WTC11 (cell line): Measurements from ENCODE around the gene NTN5.

Experiments
- ATF2 ChIP-seq: sonication (generic); formaldehyde crosslinking; IDR thresholded peaks from 2 replicates; pipeline ENCODE4 v1.8.1; 2022; ENCODE audit warnings: low read depth, missing genetic modification reagents, borderline replicate concordance
- ETV6 ChIP-seq: sonication (generic); formaldehyde crosslinking; IDR thresholded peaks from 2 replicates; pipeline ENCODE4 v1.8.1; 2022; ENCODE audit warnings: mild to moderate bottlenecking, missing genetic modification reagents
- IRF1 ChIP-seq: sonication (generic); formaldehyde crosslinking; IDR thresholded peaks from 2 replicates; pipeline ENCODE4 v1.8.0; 2023; ENCODE audit warnings: missing genetic modification reagents
- JUN ChIP-seq: sonication (generic); formaldehyde crosslinking; IDR thresholded peaks from 2 replicates; pipeline ENCODE4 v1.8.0; 2023; ENCODE audit warnings: mild to moderate bottlenecking, missing genetic modification reagents
- NR2C2 ChIP-seq: sonication (generic); formaldehyde crosslinking; IDR thresholded peaks from 2 replicates; pipeline ENCODE4 v1.8.0; 2022; ENCODE audit warnings: mild to moderate bottlenecking, missing genetic modification reagents
- TP53 ChIP-seq: sonication (generic); formaldehyde crosslinking; IDR thresholded peaks from 2 replicates; pipeline ENCODE4 v1.8.1; 2023; ENCODE audit warnings: mild to moderate bottlenecking, missing genetic modification reagents
- TF ChIP-seq, protein P1 (sequence below): fragments of 200-600 bp; IDR thresholded peaks from 2 replicates; pipeline ENCODE4 v1.8.0; 2022; ENCODE audit warnings: antibody characterized with exemption

GRCh38 chr19:48676487-48676886 is 3.7 kb upstream of the NTN5 start:
- TF ChIP-seq, protein P1, sequence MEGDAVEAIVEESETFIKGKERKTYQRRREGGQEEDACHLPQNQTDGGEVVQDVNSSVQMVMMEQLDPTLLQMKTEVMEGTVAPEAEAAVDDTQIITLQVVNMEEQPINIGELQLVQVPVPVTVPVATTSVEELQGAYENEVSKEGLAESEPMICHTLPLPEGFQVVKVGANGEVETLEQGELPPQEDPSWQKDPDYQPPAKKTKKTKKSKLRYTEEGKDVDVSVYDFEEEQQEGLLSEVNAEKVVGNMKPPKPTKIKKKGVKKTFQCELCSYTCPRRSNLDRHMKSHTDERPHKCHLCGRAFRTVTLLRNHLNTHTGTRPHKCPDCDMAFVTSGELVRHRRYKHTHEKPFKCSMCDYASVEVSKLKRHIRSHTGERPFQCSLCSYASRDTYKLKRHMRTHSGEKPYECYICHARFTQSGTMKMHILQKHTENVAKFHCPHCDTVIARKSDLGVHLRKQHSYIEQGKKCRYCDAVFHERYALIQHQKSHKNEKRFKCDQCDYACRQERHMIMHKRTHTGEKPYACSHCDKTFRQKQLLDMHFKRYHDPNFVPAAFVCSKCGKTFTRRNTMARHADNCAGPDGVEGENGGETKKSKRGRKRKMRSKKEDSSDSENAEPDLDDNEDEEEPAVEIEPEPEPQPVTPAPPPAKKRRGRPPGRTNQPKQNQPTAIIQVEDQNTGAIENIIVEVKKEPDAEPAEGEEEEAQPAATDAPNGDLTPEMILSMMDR = no peak
- TF ChIP-seq TP53 (CRISPR knock-in tag) (no peak), ATF2 (no peak), NR2C2 (CRISPR knock-in tag) (no peak), ETV6 (CRISPR knock-in tag) (no peak), IRF1 (CRISPR knock-in tag) (no peak), JUN (CRISPR knock-in tag) (no peak)
